ENCODE data around the gene RASA3.

Gene RASA3

GRCh38 chr13:113963376-113963775 is 169.0 kb downstream of the RASA3 start:
- DNase-seq = no peak

GRCh38 chr13:113962975-113963374 is 169.4 kb downstream of the RASA3 start:
- DNase-seq = no peak

GRCh38 chr13:113962386-113962785 is 170.0 kb downstream of the RASA3 start:
- DNase-seq = no peak

GRCh38 chr13:113960276-113960948 is 172.0 kb downstream of the RASA3 start:
- no peak for DNase-seq

GRCh38 chr13:113959198-113959597 is 173.2 kb downstream of the RASA3 start:
- no peak for DNase-seq

- no peak for DNase-seq
These were observed 174.1 kb downstream of the RASA3 start for GRCh38 chr13:113958373-113958772.

GRCh38 chr13:113956571-113956970 is 175.9 kb downstream of the RASA3 start:
- no peak for DNase-seq

- no peak for DNase-seq
These were observed 176.7 kb downstream of the RASA3 start for GRCh38 chr13:113955691-113956090.

- no peak for DNase-seq
These were observed 177.2 kb downstream of the RASA3 start for GRCh38 chr13:113955235-113955634.

- no peak for DNase-seq
These were observed 178.2 kb downstream of the RASA3 start for GRCh38 chr13:113954046-113954835.

GRCh38 chr13:113953561-113953960 is 178.9 kb downstream of the RASA3 start:
- no peak for DNase-seq

GRCh38 chr13:113952983-113953520 is 179.4 kb downstream of the RASA3 start:
- DNase-seq = no peak

- DNase-seq = no peak
These were observed 180.1 kb downstream of the RASA3 start for GRCh38 chr13:113952151-113952982.

GRCh38 chr13:113951246-113951999 is 181.0 kb downstream of the RASA3 start:
- peak in 4 of 5 experiments; percentile 10 to 45 (median 29) for DNase-seq

- no peak for DNase-seq
These were observed 181.8 kb downstream of the RASA3 start for GRCh38 chr13:113950451-113951245.

- no peak for DNase-seq
These were observed 182.9 kb downstream of the RASA3 start for GRCh38 chr13:113949546-113949945.

- DNase-seq = no peak
These were observed 184.2 kb downstream of the RASA3 start for GRCh38 chr13:113948034-113948742.

GRCh38 chr13:113947311-113948033 is 185.0 kb downstream of the RASA3 start:
- no peak for DNase-seq

- DNase-seq = no peak
These were observed 185.8 kb downstream of the RASA3 start for GRCh38 chr13:113946409-113947181.
